Neural cell (in vitro differentiated cells): ENCODE data around the gene NXNL2. TPM values are rescaled to one million over a fixed set of nuclear protein-coding genes. Genes with fewer than 3 reads are reported as not detected.

Experiments used
- H2AFZ ChIP-seq: fragments of 200-600, 300-800 bp; sonication (generic), shearing (Covaris generic); 2 replicates; pipeline ENCODE4 v1.6.0; 2014; ENCODE audit warnings: low read depth, mild to moderate bottlenecking, antibody characterized with exemption, low read length, moderate library complexity
- H3F3A ChIP-seq: fragments of 200-600 bp; shearing (Covaris generic); 2 replicates; pipeline ENCODE4 v1.6.1; 2016; ENCODE audit warnings: mild to moderate bottlenecking, moderate library complexity, mixed read lengths, antibody characterized with exemption, low read length; ENCODE audit not compliant: insufficient read depth, poor library complexity, severe bottlenecking
- H3K27ac ChIP-seq: fragments of 200-600, 300-800 bp; sonication (generic), shearing (Covaris generic); 2 replicates; pipeline ENCODE4 v1.5.1; 2014; ENCODE audit warnings: mild to moderate bottlenecking, low read length, moderate library complexity
- H3K27me3 ChIP-seq: fragments of 300-800, 200-600 bp; sonication (generic), shearing (Covaris generic); 2 replicates; pipeline ENCODE4 v1.6.0; 2014; ENCODE audit warnings: mild to moderate bottlenecking, low read depth, low read length, moderate library complexity; ENCODE audit not compliant: insufficient read depth
- H3K36me3 ChIP-seq: fragments of 300-800, 200-600 bp; sonication (generic), shearing (Covaris generic); 2 replicates; pipeline ENCODE4 v1.5.1; 2014; ENCODE audit warnings: mild to moderate bottlenecking, antibody characterized with exemption, low read length, moderate library complexity; ENCODE audit not compliant: insufficient read depth
- H3K4me2 ChIP-seq: fragments of 300-800, 200-600 bp; sonication (generic), shearing (Covaris generic); 2 replicates; pipeline ENCODE4 v1.6.0; 2014; ENCODE audit warnings: mild to moderate bottlenecking, low read length
- H3K4me3 ChIP-seq: fragments of 300-800, 200-600 bp; sonication (generic), shearing (Covaris generic); 2 replicates; pipeline ENCODE4 v1.5.1; 2014; ENCODE audit warnings: mild to moderate bottlenecking, low read length, moderate library complexity
- H3K79me2 ChIP-seq: fragments of 200-600 bp; shearing (Covaris generic); replicated peaks from 2 replicates; pipeline ENCODE4 v1.6.0; 2014; ENCODE audit warnings: mild to moderate bottlenecking, low read length, moderate library complexity; ENCODE audit not compliant: insufficient read depth
- H3K9ac ChIP-seq: fragments of 300-800, 200-600 bp; sonication (generic), shearing (Covaris generic); 2 replicates; pipeline ENCODE4 v1.6.1; 2016; ENCODE audit warnings: mild to moderate bottlenecking, low read length, mixed read lengths
- H3K9me2 ChIP-seq: fragments of 200-600 bp; shearing (Covaris generic); 2 replicates; pipeline ENCODE4 v1.6.1; 2016; ENCODE audit warnings: mild to moderate bottlenecking, low read length, mixed read lengths; ENCODE audit not compliant: insufficient read depth
- H3K9me3 ChIP-seq: fragments of 200-600, 300-800 bp; sonication (generic), shearing (Covaris generic); 2 replicates; pipeline ENCODE4 v1.6.1; 2016; ENCODE audit warnings: mild to moderate bottlenecking, mixed run types, low read length, moderate library complexity, mixed read lengths
- H4K20me1 ChIP-seq: fragments of 200-600 bp; shearing (Covaris generic); 2 replicates; pipeline ENCODE4 v1.6.1; 2016; ENCODE audit warnings: mild to moderate bottlenecking, mixed run types; ENCODE audit not compliant: insufficient read depth
- CTCF ChIP-seq: fragments of 450-650 bp; IDR thresholded peaks from 2 replicates; pipeline ENCODE4 v1.5.1; 2014; ENCODE audit warnings: antibody characterized with exemption, mild to moderate bottlenecking, moderate library complexity; ENCODE audit not compliant: poor library complexity, severe bottlenecking
- EP300 ChIP-seq: fragments of 450-650 bp; conservative IDR thresholded peaks from 2 replicates; pipeline ENCODE4 v1.6.1; 2014; ENCODE audit warnings: antibody characterized with exemption, mild to moderate bottlenecking, moderate library complexity; ENCODE audit not compliant: poor library complexity, severe bottlenecking
- EZH2 ChIP-seq: fragments of 200-600, 300-800 bp; shearing (Covaris generic), sonication (generic); IDR thresholded peaks from 2 replicates; pipeline ENCODE4 v1.6.1; 2014; ENCODE audit warnings: antibody characterized with exemption, low read length, borderline replicate concordance, mild to moderate bottlenecking; ENCODE audit not compliant: insufficient read depth, poor library complexity, severe bottlenecking
- MXI1 ChIP-seq: fragments of 450-650 bp; conservative IDR thresholded peaks from 2 replicates; pipeline ENCODE4 v1.6.1; 2014; ENCODE audit warnings: antibody characterized with exemption, mild to moderate bottlenecking; ENCODE audit not compliant: poor library complexity, severe bottlenecking
- POLR2AphosphoS5 ChIP-seq: IDR thresholded peaks from 2 replicates; pipeline ENCODE4 v1.6.1; 2012
- RAD21 ChIP-seq: fragments of 450-650 bp; conservative IDR thresholded peaks from 2 replicates; pipeline ENCODE4 v1.6.1; 2014; ENCODE audit warnings: antibody characterized with exemption, mild to moderate bottlenecking, moderate library complexity
- REST ChIP-seq: IDR thresholded peaks from 2 replicates; pipeline ENCODE4 v1.6.1; 2012; ENCODE audit warnings: borderline replicate concordance
- SMC3 ChIP-seq: fragments of 450-650 bp; conservative IDR thresholded peaks from 2 replicates; pipeline ENCODE4 v1.6.1; 2014; ENCODE audit warnings: antibody characterized with exemption, mild to moderate bottlenecking, moderate library complexity; ENCODE audit not compliant: poor library complexity
- TAF1 ChIP-seq: IDR thresholded peaks from 2 replicates; pipeline ENCODE4 v1.6.1; 2012; ENCODE audit warnings: low read depth
- polyA plus RNA-seq: library from polyadenylated mRNA; depleted of rRNA; stranded (reverse); fragments of >200 nt; gene quantifications from 2 replicates; pipeline ENCODE4 v1.2.3, GENCODE V29; 2014

The NXNL2 gene
- polyA plus RNA-seq, 1 donor from 2014 or later, result 0.51 TPM

- TF ChIP-seq REST, result no peak
These were observed 33.9 kb upstream of the NXNL2 start (continued) for GRCh38 chr9:88501086-88501485.

GRCh38 chr9:88502552-88503034, 32.4 kb upstream of the NXNL2 start:
- Histone ChIP-seq H3K9ac (no peak overlapping the region), H3K4me2 (no peak overlapping the region), H3K9me3 (no peaks in the 10 kb centered on the region), H3K9me2 (no peaks in the 10 kb centered on the region), H3F3A (no peaks in the 10 kb centered on the region), H2AFZ (no peak overlapping the region), H3K27me3 (no peaks in the 10 kb centered on the region), H3K27ac (no peak overlapping the region), H3K36me3 (no peaks in the 10 kb centered on the region), H4K20me1 (no peaks in the 10 kb centered on the region), H3K79me2 (no peaks in the 10 kb centered on the region), H3K4me3 (no peak overlapping the region)
- TF ChIP-seq MXI1, result no peak

- no peak for TF ChIP-seq CTCF
- no peak for TF ChIP-seq REST
- TF ChIP-seq RAD21, result no peak
- no peak for TF ChIP-seq TAF1
- no peak for TF ChIP-seq SMC3
- no peak for TF ChIP-seq MXI1
- no peak for TF ChIP-seq EZH2
- TF ChIP-seq POLR2AphosphoS5, result no peak
- no peak for TF ChIP-seq EP300
- Histone ChIP-seq H3K9me2 (no peaks in the 10 kb centered on the region), H3K36me3 (no peaks in the 10 kb centered on the region), H3F3A (no peaks in the 10 kb centered on the region), H3K9ac (no peak overlapping the region), H3K27me3 (no peaks in the 10 kb centered on the region), H3K27ac (no peak overlapping the region), H3K4me3 (no peak overlapping the region), H3K4me2 (no peak overlapping the region), H2AFZ (no peak overlapping the region), H3K79me2 (no peaks in the 10 kb centered on the region), H3K9me3 (no peaks in the 10 kb centered on the region), H4K20me1 (no peaks in the 10 kb centered on the region)
These were observed 31.7 kb upstream of the NXNL2 start for GRCh38 chr9:88503081-88503844.
